Keratinocyte (primary cell): ENCODE results near the gene IGF2BP2. TPM values are rescaled to one million over a fixed set of nuclear protein-coding genes. Genes with fewer than 3 reads are reported as not detected.

ENCODE experiments used
- DNase-seq: peaks from one replicate; pipeline ENCODE4 v3.0.0-alpha.2; 2011; ENCODE audit warnings: low read depth, missing footprints, low spot score
- FAIRE-seq: peaks from 2 replicates; lab custom pipeline; 2011; peaks lifted over from hg19 to GRCh38; lab: Jason Lieb, UNC
- H2AFZ ChIP-seq: 2 replicates; pipeline ENCODE4 v1.6.0; 2012; ENCODE audit warnings: low read length, control low read depth, inconsistent platforms; ENCODE audit not compliant: control insufficient read depth
- H3K27ac ChIP-seq: 2 replicates; pipeline ENCODE4 v1.5.1; 2011; ENCODE audit warnings: low read length; ENCODE audit not compliant: control insufficient read depth, insufficient read depth
- H3K27me3 ChIP-seq: 3 replicates; pipeline ENCODE4 v1.6.0; 2011; ENCODE audit warnings: low read length; ENCODE audit not compliant: control insufficient read depth, insufficient read depth; ENCODE audit errors: extremely low read depth
- H3K36me3 ChIP-seq, 2 experiments: 2 replicates in 1 of 2; 3 replicates in 1 of 2; pipeline ENCODE4 v1.5.1; 2011; ENCODE audit warnings: low read length in 2 of 2, mild to moderate bottlenecking in 1 of 2; ENCODE audit not compliant: control insufficient read depth in 2 of 2, insufficient read depth in 2 of 2; ENCODE audit errors: extremely low read depth in 1 of 2
- H3K4me1 ChIP-seq: 3 replicates; pipeline ENCODE4 v1.5.1; 2011; ENCODE audit warnings: low read length; ENCODE audit not compliant: control insufficient read depth, insufficient read depth; ENCODE audit errors: extremely low read depth
- H3K4me2 ChIP-seq: 3 replicates; pipeline ENCODE4 v1.6.0; 2011; ENCODE audit warnings: low read depth, low read length; ENCODE audit not compliant: control insufficient read depth, insufficient read depth; ENCODE audit errors: extremely low read depth
- H3K4me3 ChIP-seq, 3 experiments: fragments of 200-600 bp in 1 of 3; sonication (generic) in 1 of 3; 2 replicates in 2 of 3; 3 replicates in 1 of 3; pipeline ENCODE4 v1.5.1; 2011 to 2016; ENCODE audit warnings: low read length in 3 of 3, mild to moderate bottlenecking in 3 of 3, control low read depth in 2 of 3, inconsistent platforms in 1 of 3, low read depth in 1 of 3, mixed read lengths in 1 of 3, mixed run types in 1 of 3, moderate library complexity in 1 of 3; ENCODE audit not compliant: control insufficient read depth in 2 of 3, insufficient read depth in 2 of 3; ENCODE audit errors: extremely low read depth in 1 of 3
- H3K79me2 ChIP-seq: 2 replicates; pipeline ENCODE4 v1.6.0; 2012; ENCODE audit warnings: low read length; ENCODE audit not compliant: control insufficient read depth, insufficient read depth
- H3K9ac ChIP-seq: 3 replicates; pipeline ENCODE4 v1.6.0; 2011; ENCODE audit warnings: low read length; ENCODE audit not compliant: control insufficient read depth, insufficient read depth; ENCODE audit errors: extremely low read depth
- H3K9me1 ChIP-seq: 3 replicates; pipeline ENCODE4 v1.6.0; 2011; ENCODE audit warnings: low read length; ENCODE audit not compliant: control insufficient read depth, insufficient read depth; ENCODE audit errors: extremely low read depth
- H3K9me3 ChIP-seq: 2 replicates; pipeline ENCODE4 v1.5.1; 2012; ENCODE audit warnings: low read depth, low read length; ENCODE audit not compliant: control insufficient read depth
- H4K20me1 ChIP-seq: 3 replicates; pipeline ENCODE4 v1.6.0; 2011; ENCODE audit warnings: low read length; ENCODE audit not compliant: control insufficient read depth, insufficient read depth; ENCODE audit errors: extremely low read depth
- CTCF ChIP-seq, 3 experiments: IDR thresholded peaks in 1 of 3; conservative IDR thresholded peaks in 1 of 3; optimal IDR thresholded peaks in 1 of 3; 2 replicates in 2 of 3; 3 replicates in 1 of 3; pipeline versions ENCODE3 to v1.5.1; 2011; ENCODE audit warnings: low read length in 3 of 3, mild to moderate bottlenecking in 3 of 3, moderate library complexity in 2 of 3, control low read depth in 1 of 3, inconsistent platforms in 1 of 3; ENCODE audit not compliant: insufficient read depth in 2 of 3; ENCODE audit errors: extremely low read depth in 1 of 3
- EZH2 ChIP-seq: IDR thresholded peaks from one replicate; pipeline ENCODE4 v1.6.1; 2012; ENCODE audit warnings: inconsistent platforms, mild to moderate bottlenecking, low read length, moderate library complexity
- dilution Hi-C: fragments of 300-500 bp; cut with MboI; formaldehyde crosslinking; loops from one replicate; pipeline ENCODE4 v1.7.0; 2020; ENCODE audit warnings: low sequenced_read_pairs; ENCODE audit not compliant: extremely low pct_ligation_motif_present
- polyA plus RNA-seq, 5 experiments: library from polyadenylated mRNA; depleted of rRNA in 3 of 5; stranded (reverse) in 3 of 5; stranded (forward) in 1 of 5; unstranded in 1 of 5; fragments of >200 nt; gene quantifications; 1 replicate in 1 of 5; 2 replicates in 3 of 5; 3 replicates in 1 of 5; pipeline versions ENCODE4 v1.2.1 to v1.2.3, GENCODE V29; 2011 to 2012; ENCODE audit warnings: missing spikeins in 2 of 5, low read depth in 1 of 5, low replicate concordance in 1 of 5

Gene IGF2BP2
- polyA plus RNA-seq, 1 donor (not counting 4 experiments of a cell fraction or from before 2014, with no cell fraction given): 21.2 TPM

- no peak overlapping the region for H2AFZ ChIP-seq
- no peaks in the 10 kb centered on the region for H4K20me1 ChIP-seq
- no peaks in the 10 kb centered on the region for H3K4me1 ChIP-seq
- no peaks in the 10 kb centered on the region for H3K27me3 ChIP-seq
- peaks cover 4% of the 10 kb centered on the region for H3K9me1 ChIP-seq
- peaks cover 1 to 3% of the 10 kb centered on the region in 2 experiments for H3K36me3 ChIP-seq
- H3K4me2 ChIP-seq: no peak overlapping the region
- H3K79me2 ChIP-seq: no peaks in the 10 kb centered on the region
- DNase-seq (no peak), FAIRE-seq (no peak)
- H3K27ac ChIP-seq: no peak overlapping the region
- TF ChIP-seq EZH2 (no peak), CTCF (optimal IDR thresholded peaks at IDR 0.05 in 1 of 3, IDR thresholded peaks at IDR 0.05 in 1 of 3, conservative IDR thresholded peaks at IDR 0.05 in 1 of 3; ENCODE audit: extremely low read depth in 1 of 3, insufficient read depth in 2 of 3, low read length in 3 of 3) (no peak)
- dilution Hi-C loops: no loop called here
- H3K4me3 ChIP-seq: no peak overlapping the region
- H3K9me3 ChIP-seq: no peaks in the 10 kb centered on the region
- H3K9ac ChIP-seq: no peak overlapping the region
Measured at GRCh38 chr3:185637388-185637787, 187.5 kb downstream of the IGF2BP2 start.

GRCh38 chr3:185632996-185633395 lies 191.8 kb downstream of the IGF2BP2 start:
- H3K4me3 ChIP-seq: no peak overlapping the region
- dilution Hi-C loops: no loop called here
- no peak for DNase-seq
- no peak overlapping the region for H3K9ac ChIP-seq
- H3K27ac ChIP-seq: no peak overlapping the region
- no peaks in the 10 kb centered on the region for H3K79me2 ChIP-seq
- peaks cover 17% of the 10 kb centered on the region for H3K4me1 ChIP-seq
- TF ChIP-seq EZH2: no peak
- TF ChIP-seq CTCF (optimal IDR thresholded peaks at IDR 0.05 in 1 of 3, IDR thresholded peaks at IDR 0.05 in 1 of 3, conservative IDR thresholded peaks at IDR 0.05 in 1 of 3; ENCODE audit: extremely low read depth in 1 of 3, insufficient read depth in 2 of 3, low read length in 3 of 3): no peak
- no peaks in the 10 kb centered on the region for H3K9me1 ChIP-seq
- no peaks in the 10 kb centered on the region for H4K20me1 ChIP-seq
- no peak for FAIRE-seq
- H2AFZ ChIP-seq: no peak overlapping the region
- H3K9me3 ChIP-seq: no peaks in the 10 kb centered on the region
- no peaks in the 10 kb centered on the region for H3K27me3 ChIP-seq
- no peak overlapping the region for H3K4me2 ChIP-seq
- H3K36me3 ChIP-seq: peaks cover 0 to 5% of the 10 kb centered on the region in 2 experiments
